Colon (tissue), 2 donors: ENCODE data around the gene MSI2.

Experiments
- FAIRE-seq: peaks from 2 replicates; lab custom pipeline; 2012; peaks lifted over from hg19 to GRCh38; lab: Jason Lieb, UNC
- donor health status: control.
- donor health status: control.

MSI2 gene

DNA sequence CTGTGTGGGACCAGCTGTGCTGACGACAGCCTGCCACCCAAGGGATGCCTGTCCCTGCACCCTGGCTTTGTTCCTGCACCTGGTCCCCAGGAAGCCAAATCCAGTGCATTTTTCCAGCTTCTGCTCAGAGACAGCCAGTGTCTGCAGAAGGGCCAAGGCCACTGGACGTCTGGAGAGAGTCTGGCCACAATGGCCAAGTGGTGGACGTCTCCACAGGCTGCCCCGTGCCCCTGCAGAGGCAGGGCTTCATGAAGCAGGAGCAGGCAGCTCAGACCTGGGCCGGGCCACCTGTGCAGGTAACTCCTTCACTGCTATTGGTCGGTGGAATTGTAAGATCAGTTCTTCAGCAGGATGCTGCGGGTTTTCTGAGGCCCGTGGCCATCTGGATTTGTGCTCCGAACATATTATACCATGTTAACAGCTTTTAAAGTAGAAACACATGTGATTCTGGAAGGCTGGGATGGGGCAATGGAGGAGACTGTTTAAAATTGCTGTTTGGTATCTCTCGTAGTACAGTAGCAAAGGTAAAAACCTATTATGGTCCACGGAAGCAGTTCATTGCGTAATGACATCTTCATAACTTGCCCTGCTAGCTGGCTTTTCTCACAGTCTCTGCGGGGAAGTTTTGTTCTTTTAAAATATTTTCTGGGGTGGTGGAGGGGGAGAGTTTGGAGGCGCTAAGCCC lies 303.5 kb downstream of the MSI2 start:
- FAIRE-seq: no peak

DNA sequence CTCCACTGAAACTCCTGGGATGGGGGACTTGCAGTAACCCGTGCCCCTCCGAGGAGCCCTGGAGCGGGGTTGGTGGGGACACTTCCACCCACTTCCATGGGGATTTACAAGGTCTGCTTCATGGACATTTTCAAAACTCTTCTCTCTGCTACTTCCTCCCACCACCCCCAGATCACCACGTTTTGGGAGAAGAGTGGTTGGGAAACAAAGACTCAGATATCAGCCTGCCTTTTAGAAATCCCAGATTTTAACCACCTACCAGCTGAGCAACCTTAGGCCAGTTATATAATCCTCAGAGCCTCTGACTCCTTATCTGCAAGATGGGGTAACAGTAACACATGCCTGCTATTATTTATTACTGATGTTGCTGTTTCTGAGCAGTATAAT lies 304.0 kb downstream of the MSI2 start:
- no peak for FAIRE-seq

DNA sequence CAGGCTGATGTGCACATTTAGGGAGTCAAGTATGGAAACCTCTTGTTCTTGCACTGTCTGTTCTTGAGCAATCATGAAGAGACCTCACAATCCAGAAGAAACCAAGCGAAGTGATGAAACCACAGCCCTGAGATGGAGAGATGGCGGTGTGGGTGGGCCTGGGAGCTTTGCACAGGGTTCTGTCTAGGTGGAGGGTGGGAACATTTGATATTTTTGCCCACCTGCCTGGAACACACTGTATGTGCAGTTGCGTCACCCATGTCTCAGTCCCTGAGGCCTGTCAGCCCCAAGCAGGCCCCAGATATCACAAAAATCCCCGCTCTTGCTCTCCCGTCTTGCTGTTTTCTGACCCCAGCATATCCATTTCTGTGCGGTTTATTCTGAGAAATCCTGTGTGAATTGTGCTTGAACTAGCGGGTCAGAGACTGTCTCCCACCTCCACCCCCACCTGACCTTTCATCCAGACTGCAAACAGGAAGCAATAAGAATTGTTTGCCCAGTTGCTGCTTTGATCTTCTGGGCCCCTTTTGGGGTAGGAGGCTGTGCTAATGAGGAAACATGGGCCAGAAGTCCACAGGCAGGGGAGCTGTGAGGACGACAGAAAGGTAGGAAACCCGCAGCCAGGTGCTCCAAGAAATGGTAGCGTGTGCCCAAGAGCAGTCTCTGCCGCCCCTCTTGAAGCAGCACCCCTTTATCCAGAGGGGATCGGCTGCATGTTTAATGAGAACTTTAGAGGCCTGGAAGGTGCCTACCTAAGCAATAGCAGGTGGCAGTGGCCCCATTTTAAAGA lies 304.9 kb downstream of the MSI2 start:
- no peak for FAIRE-seq

DNA sequence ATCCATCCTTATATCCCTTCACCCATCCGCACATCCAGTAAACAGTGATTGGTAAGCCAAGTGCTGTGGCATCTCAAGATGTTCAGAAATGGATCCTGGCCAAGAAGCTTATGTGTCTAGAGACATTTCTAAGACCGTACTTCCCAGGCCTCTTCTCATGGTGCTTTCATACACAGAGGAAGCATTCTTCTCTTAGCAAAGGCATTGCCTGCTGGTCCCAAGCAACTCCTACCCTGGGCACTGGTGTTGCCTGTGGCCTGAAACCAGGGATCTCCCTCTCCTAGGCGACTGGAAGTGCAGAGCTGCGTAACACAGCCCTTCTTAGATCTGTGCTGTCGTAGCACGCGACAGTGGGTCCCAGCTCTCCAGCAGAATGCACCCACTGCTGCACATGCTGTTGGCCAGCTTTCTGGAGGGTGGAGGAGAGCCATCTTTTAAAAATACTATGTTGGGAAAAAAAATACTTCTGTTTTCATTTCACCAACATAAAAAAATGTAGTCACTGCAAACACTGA lies 305.9 kb downstream of the MSI2 start:
- FAIRE-seq: no peak

DNA sequence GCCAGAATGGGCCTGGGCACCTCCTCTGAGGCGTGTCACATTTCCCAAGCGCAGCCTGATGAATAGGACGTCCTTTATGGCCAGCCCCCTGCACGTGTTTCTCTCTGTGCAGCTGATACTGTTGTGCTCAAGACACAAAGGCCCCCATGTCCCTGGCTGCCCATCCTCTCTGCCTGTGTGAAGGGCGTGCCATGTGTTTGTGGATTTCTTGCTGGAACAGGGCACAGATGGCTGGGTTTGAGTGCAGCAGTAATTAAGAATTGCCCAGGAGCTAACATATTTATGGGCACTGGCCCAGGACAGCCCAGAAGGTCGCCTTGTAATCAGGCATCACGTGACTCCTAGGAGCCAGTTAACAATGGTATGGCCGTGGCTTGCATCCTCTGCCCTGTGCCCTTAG lies 307.6 kb downstream of the MSI2 start:
- no peak for FAIRE-seq

DNA sequence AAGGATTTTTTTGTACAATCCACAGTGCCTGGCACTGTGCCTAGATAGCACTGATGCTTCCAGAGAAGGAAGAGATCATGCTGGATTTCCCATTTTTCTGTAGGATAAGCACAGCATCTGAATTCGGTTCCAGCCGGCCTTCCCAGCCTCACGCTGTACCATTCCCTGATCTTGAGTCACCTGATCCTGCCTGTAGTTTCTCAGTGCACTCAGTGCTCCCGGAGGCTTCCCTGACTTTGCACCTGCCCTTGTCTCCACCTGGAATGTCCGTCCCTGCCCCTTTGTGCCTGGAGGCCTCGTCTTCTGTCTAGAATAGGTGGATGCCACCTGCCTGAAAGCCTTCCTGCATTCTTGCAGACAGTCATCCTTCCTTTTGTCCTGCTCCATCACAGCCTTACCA lies 308.9 kb downstream of the MSI2 start:
- no peak for FAIRE-seq

DNA sequence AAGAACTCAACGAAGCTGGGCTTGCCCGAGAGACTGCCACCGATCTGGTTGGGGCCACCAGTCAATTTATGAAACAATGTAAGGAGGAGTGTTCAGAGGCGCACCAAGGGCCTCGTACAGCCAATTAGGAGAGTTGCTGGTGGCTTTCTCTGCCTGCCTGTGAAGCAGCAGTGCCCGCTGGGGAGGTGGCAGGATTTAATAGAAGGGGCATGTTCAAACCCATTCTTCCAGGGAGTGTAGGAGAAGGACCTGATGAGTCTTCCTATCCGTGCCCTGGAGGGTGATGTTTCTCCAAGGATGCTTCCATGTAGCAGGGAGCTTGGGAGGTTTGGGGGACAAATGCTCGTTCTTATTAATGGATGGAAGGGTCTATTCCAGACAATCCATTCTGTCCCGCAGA lies 310.4 kb downstream of the MSI2 start:
- FAIRE-seq: no peak

DNA sequence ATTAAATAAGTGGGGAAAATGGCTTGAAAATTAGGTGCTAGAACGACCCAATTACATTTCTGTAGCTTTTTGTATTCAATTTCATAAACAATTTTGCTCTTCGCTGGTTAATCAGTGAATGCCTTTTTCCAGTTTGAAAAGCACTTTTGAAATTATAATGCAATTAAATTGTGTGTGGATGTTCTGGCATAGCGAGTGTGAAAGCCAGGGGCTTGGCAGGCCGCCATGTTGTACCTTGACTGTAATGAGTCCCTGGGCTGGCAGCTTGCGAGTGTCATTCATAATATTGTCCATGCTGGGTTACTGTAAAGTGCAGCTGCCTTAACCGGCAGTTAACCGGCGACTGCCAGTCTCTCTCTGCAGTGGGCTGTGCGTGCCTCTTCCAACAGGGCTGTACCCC lies 310.9 kb downstream of the MSI2 start:
- FAIRE-seq: no peak

DNA sequence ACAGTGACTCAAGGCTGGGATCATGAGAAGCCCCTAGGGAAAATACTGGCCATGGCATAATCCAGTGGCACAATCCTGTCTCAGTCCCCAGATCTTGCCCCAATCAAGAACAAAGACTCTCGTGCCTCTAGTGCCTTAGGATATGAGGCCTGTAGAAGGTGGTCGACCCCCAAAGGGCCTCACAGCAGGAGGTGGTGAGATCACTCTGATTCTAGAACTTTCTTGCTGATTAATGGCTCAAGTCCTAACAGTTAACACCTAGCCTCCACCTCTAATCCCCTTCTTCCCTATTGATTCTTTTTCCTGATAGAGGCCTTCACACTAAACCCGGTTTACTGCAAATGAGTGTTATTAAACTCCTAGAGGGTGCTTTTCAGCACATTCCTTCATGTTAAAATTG lies 312.0 kb downstream of the MSI2 start:
- no peak for FAIRE-seq

DNA sequence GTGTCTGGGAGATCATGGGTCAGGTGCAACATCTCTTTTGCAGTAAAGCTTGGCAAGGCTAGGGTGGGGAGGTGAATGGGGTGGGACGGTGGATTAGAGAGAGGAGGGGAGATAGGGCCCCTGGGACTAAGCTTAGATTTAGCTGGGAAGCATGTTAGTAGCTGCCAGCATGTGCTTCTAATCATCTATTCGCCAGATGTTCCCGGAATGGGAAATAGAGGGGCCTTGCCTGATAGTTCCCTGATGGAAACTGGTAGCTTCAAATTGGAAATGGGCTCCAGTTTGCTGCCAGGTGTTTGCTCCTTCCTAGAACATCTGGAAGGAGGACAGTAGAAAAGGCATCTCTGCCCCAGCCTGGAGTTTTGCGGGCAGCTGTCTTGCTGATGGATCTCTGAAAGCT lies 312.7 kb downstream of the MSI2 start:
- no peak for FAIRE-seq

DNA sequence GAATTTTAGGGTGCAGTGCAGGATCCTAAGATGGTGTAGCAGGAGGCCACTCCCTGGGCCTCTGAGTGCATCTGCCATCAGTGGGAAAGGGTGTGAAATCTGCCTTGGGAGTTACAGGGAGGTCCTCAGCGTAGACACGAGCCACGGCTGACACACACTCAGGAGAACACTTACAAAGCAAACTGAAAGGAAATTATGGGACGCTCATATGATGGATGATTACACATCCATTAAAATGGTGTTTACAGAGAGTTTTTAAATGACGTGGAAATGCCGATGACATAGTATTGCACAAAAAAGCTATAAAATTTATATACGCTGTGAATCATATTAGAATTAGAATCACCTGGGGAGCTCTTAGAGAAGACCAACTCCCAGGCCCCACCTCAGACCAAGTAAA lies 313.5 kb downstream of the MSI2 start:
- no peak for FAIRE-seq

DNA sequence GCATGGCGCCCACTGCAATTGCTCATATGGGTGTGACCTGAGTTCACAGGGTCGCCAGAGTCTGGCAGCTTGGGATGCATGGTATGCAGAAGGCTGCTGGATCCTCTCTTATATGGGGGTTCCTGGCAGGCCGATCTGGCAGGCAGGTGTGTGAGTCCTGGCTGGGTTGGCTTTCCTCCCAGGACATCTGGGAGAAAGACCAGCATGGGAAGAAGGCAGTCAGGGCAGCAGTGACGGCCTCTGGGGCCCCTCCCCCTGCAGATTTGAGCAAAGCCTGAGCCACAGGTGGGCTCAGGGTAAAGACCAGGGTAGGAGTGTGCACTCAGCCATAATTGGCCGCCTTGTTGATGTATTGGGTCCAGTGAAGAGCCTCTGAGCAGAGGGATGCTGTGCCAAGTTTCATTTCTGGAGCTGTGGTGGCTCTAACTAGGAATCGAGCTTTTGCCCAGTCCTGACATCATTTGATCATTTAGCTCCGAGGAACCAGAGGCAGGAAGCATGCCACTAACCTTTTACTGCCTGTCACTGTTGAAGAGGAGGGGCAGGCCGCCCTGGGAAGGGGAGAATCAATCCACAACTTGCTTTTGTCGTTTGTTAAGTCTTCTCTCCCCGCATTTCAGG lies 314.5 kb downstream of the MSI2 start:
- FAIRE-seq: no peak

DNA sequence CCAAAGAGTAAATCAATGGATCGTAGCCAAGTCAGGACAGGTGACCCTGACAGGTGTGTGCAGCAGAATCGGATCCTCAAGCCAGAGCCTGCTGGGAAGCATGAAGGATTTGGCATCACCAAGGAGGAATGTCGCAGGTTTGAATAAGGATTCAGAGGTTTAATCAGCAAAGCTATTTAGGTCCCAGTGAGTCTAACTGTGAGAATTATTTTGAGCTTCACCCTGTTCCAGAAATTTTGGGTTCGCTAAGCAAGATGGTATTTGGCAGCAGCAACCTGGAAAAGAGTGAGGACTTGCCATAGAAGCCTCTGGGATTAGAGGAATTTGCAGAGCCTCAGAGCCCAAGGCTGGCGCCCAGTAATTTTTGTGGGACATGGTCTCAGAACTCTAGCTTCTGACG lies 315.7 kb downstream of the MSI2 start:
- no peak for FAIRE-seq

DNA sequence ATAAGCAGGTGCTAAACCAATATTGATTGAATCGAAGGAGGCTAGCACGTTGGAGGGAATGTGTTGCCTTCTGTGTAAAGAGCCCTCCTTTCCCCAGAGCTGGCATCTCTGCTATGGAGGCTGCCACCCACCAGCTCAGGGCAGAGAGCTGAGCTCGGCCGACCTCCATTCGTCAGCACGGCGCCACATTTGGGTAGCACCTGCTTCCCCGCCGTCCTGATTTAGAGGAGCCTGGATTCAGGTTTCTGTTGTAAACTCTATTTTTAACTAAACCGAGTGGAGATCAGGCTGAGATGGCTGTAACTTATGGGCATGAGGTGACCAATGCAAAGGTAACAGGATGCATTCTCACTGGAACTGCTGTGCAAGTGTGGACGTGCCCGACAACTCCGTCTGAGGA lies 316.3 kb downstream of the MSI2 start:
- FAIRE-seq: no peak

DNA sequence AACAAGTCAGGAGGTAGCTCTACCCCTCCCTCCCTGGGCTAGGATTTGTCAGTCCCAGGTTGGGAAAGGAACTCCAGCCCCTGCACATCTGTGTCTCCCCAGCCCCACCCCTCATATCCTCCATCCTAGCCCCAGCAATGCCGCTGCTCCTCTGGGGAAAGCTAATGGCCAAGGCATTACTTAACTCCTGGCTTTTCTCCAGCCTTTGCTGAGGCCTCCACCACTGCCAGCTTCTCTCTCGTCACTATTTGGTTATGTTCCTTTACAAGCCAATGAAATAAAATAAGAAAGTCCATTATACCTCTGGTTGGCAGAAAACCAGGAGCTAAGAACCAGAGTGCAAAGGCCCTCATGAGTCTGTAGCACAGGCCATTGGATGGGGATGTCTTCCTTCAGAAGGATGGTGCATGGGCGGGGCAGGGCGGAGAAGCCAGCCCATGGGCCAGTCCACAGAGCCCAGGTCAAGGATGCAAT lies 317.8 kb downstream of the MSI2 start:
- FAIRE-seq: no peak

DNA sequence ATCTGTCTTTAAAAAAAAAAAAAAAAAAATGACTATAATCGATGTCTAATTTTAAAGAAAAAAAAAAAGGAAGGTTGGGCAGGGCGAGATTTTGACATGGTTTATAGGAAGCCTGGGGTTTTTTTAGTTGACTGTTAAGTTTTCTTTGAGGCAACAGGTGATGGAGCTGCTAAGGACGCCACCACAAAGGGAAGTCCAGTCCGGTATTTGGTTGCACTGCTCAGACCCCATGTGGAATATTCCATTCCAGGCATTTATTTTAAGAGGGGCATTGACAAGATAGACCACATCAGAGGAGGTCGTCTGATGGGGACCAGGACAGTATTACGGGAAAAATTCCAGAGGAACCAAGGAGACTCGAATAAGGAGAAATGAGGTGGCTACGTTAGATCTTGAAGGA lies 320.4 kb downstream of the MSI2 start:
- no peak for FAIRE-seq

DNA sequence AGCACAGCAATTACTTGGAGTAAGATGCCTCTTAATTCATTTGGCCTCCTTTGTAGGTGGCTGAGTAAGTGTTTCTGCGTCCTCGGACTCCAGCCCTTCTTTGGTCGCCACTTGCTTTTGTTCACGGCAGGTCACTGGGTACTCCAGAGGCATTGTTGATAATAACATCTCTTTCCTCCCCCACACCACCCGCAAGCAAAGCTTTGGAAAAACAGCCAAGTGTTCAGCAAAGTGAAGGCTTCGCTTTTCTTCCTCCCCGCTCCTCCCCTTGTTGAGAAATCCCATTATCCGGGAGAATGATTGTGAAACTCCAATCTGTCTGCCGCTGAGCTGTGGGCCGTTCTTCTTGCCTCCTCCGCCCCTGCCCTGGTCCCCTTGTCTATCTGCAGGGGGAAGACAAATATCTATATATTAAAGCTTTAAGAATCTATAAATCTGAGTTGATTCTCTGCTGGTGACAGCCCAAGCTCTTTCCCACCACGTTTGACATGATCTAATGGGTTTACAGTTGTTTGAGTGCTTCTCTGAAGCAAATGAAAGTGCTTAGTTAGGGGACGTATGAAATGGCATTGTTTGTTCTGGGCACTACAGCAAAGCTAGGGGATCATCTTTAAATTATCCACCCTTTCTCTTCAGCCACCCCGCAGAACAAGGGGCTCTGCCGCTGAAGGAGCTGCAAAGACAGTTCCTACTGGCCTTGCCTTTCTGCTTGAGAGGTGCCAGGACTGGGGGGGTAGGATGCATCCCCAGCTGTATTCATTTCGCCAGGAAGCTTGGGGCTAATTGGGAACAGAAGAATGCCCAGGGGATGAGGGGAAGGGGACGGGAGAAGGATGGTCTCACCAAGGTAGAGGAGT lies 321.7 kb downstream of the MSI2 start:
- no peak for FAIRE-seq

DNA sequence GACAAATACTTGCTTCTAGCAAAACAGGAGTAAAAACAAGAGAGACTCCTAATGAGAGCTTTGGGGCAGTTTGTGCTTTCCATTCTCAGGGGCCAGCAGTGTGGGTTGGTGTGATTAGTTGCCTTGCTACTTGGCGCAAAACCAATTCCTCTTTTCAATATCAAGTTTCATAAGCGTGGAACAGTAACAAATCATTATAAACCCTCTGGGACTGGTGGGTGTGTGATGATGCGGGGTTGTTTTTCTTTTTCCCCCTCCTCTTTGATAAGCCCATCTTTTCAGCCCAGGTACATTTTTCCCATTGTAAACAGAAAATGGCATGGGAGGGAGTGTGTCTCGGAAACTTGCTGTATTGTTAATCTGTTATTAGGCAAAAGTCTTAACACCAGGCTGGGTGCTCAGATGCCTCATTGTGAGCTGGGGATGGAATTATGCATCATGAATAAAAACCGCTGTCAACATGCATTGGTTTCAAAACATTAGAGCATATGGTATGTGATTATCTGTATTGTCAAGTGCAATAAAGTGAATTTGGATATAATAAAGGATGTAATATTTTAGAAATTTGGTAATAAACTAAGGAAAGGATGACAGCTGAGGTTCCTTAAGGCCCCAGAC lies 322.4 kb downstream of the MSI2 start:
- FAIRE-seq: no peak

DNA sequence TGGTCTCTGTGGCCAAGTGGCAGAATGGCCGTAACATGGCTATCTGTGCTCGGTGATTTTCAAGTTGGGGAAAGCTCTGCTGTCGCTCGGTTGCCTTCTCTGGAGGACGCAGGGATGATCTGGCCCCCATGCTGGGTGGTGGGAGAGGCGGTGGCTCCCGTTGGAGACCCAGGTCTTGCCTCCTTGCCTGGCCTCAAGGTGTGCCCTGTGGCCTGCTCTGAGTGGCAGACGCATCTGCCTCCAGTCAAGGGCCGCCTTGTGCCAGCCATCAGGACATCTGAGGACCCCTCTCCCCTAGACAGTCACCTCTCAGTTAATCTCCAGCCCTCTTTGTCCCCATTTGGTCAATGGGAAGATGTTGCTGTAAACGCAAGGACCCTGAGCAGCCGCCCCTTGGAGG lies 322.9 kb downstream of the MSI2 start:
- FAIRE-seq: no peak

DNA sequence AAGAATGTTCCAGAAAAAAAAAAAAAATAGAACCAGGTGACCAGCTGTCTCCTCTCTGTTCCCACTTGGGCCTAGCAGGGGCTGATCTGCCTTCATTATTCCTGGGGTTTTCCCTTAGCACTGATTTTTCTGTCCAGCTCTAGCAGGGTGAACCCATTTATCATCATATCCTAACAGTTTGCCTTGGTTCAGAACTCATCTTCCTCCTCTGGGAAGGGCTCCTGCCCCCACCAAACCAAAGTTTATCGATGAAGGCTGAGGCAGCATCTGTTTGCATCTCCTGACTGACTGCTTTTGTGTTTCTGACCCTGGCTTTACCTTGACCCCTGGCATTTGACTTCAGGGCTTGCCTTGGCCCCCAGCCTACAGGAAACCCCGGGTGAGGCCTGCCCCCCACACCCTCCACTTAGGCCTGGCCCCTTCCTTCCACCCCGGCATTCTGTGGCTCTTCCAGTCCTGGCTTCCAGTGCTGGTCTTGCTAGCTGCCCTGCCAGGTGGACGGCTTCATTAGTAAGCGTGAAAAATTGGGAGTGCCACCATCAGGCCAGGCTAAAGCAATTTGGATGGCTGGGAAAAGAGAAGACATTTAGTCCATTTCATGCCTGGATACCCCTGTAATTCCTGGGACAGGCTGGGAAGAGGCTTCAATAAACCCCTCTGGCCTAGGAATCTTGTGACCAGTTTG lies 323.9 kb downstream of the MSI2 start:
- FAIRE-seq: no peak
